ENCODE results near the gene BARD1.

DNA sequence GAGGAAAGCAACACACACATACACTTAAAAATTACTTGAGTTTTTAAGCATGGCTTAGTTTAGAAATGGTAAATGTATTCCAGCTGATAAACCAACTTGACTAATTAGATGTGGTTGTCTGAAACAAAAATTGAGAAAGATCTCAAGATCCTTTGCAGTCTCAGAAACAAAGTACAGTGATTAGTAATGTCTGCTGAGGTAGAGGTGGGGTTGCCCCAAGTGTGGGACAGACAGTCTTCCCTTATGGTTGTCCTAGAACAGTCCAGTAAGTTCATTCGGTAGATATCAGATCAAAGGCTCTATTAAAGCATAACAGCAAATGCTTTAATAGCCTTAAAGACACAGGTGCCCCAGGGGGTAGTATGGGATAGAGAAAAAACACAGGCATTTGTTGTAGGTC is 94.5 kb downstream of the BARD1 start:
- TF ChIP-seq CTCF (IDR thresholded peaks at IDR 0.05) (no peak), POLR2A (IDR thresholded peaks at IDR 0.05; ENCODE audit: low read depth) (no peak), POLR2AphosphoS5 (IDR thresholded peaks at IDR 0.05) (no peak)
